Glomerular visceral epithelial cell (primary cell): ENCODE measurements around the gene TKTL1.
"Not testable (repeated sequence)": the region's sequence is repeated elsewhere in the genome, so short reads cannot be mapped to it uniquely, and the experiment has no call there.

Experiments
- DNase-seq: peaks from one replicate; pipeline ENCODE4 v3.0.0-alpha.2; 2016; ENCODE audit errors: extremely low spot score

Gene TKTL1

GRCh38 chrX:154295664-154296310, at the start of gene TKTL1:
TSS of gene TKTL1 (plus strand) at chrX:154295795. CDS start at chrX:154295860, 65 bp downstream.
- no peak for DNase-seq

GRCh38 chrX:154247377-154248045, 48.1 kb upstream of the TKTL1 start:
- DNase-seq = not testable (repeated sequence)

- DNase-seq = not testable (repeated sequence)
Observed at GRCh38 chrX:154248076-154248475, 47.5 kb upstream of the TKTL1 start.

- DNase-seq = not testable (repeated sequence)
Observed at GRCh38 chrX:154257282-154257681, 38.3 kb upstream of the TKTL1 start, which contains the start of gene OPN1MW3. TSS of gene OPN1MW3 (plus strand) at chrX:154257582. CDS start at chrX:154257620, 38 bp downstream.

GRCh38 chrX:154258711-154259110, 36.9 kb upstream of the TKTL1 start:
- not testable (repeated sequence) for DNase-seq

- not testable (repeated sequence) for DNase-seq
Observed at GRCh38 chrX:154263072-154263471, 32.5 kb upstream of the TKTL1 start.

- not testable (repeated sequence) for DNase-seq
Observed at GRCh38 chrX:154269245-154269644, 26.4 kb upstream of the TKTL1 start.

- DNase-seq = not testable (repeated sequence)
Observed at GRCh38 chrX:154284489-154285338, 10.9 kb upstream of the TKTL1 start.

- DNase-seq = not testable (repeated sequence)
Observed at GRCh38 chrX:154286406-154286805, 9.2 kb upstream of the TKTL1 start.

GRCh38 chrX:154294791-154295574, 612 bp upstream of the TKTL1 start, which contains the start of gene TEX28:
TSS of gene TEX28 (minus strand) at chrX:154295124. CDS start at chrX:154292117, 3,007 bp downstream.
- DNase-seq = no peak

GRCh38 chrX:154296731-154297130, 1.1 kb downstream of the TKTL1 start:
- no peak for DNase-seq

- DNase-seq = no peak
Observed at GRCh38 chrX:154298312-154298711, 2.7 kb downstream of the TKTL1 start.

GRCh38 chrX:154300816-154301215, 5.2 kb downstream of the TKTL1 start:
- DNase-seq = no peak

GRCh38 chrX:154302998-154303397, 7.4 kb downstream of the TKTL1 start:
- not testable (repeated sequence) for DNase-seq

GRCh38 chrX:154303476-154303875, 7.9 kb downstream of the TKTL1 start:
- DNase-seq = no peak

- peak; percentile 15 for DNase-seq
Observed at GRCh38 chrX:154304846-154305245, 9.3 kb downstream of the TKTL1 start.

- DNase-seq = no peak
Observed at GRCh38 chrX:154305541-154306205, 10.1 kb downstream of the TKTL1 start.

- DNase-seq = no peak
Observed at GRCh38 chrX:154307202-154307601, 11.6 kb downstream of the TKTL1 start.

- DNase-seq = peak; percentile 36
Observed at GRCh38 chrX:154308108-154308946, 12.7 kb downstream of the TKTL1 start.
